ENCODE results near the gene ADRA2C.

GRCh38 chr4:3785292-3785565 is 19.0 kb downstream of the ADRA2C start:
- TF ChIP-seq CTCF (IDR thresholded peaks at IDR 0.05) (no peak), POLR2A (IDR thresholded peaks at IDR 0.05) (no peak)

Measured in right lobe of liver (tissue), 4 donors.